ENCODE measurements around the gene AURKAIP1.

The AURKAIP1 gene

GRCh38 chr1:1381294-1381693 is 6.3 kb upstream of the AURKAIP1 start:
- Histone ChIP-seq H3K9ac (ENCODE audit: low read depth, low read length) (no peak overlapping the region), H3K9me3 (ENCODE audit: control insufficient read depth, insufficient read depth, low read length) (no peaks in the 10 kb centered on the region), H3K27me3 (ENCODE audit: control insufficient read depth, insufficient read depth, low read length) (no peaks in the 10 kb centered on the region), H3K4me1 (ENCODE audit: control insufficient read depth, insufficient read depth, low read length) (no peaks in the 10 kb centered on the region), H3K4me3 (ENCODE audit: low read depth, low read length) (no peak overlapping the region), H3K36me3 (ENCODE audit: control insufficient read depth, insufficient read depth, low read length) (peaks cover 11% of the 10 kb centered on the region), H3K27ac (ENCODE audit: low read depth, low read length) (no peak overlapping the region)

- Histone ChIP-seq H3K4me1 (ENCODE audit: control insufficient read depth, insufficient read depth, low read length) (no peaks in the 10 kb centered on the region), H3K9me3 (ENCODE audit: control insufficient read depth, insufficient read depth, low read length) (no peaks in the 10 kb centered on the region), H3K4me3 (ENCODE audit: low read depth, low read length) (no peak overlapping the region), H3K9ac (ENCODE audit: low read depth, low read length) (no peak overlapping the region), H3K27me3 (ENCODE audit: control insufficient read depth, insufficient read depth, low read length) (no peaks in the 10 kb centered on the region), H3K27ac (ENCODE audit: low read depth, low read length) (no peak overlapping the region), H3K36me3 (ENCODE audit: control insufficient read depth, insufficient read depth, low read length) (peaks cover 7% of the 10 kb centered on the region)
Observed at GRCh38 chr1:1380860-1381259, 5.9 kb upstream of the AURKAIP1 start.

- no peaks in the 10 kb centered on the region for H3K9me3 ChIP-seq (ENCODE audit: control insufficient read depth, insufficient read depth, low read length)
- H3K27ac ChIP-seq (ENCODE audit: low read depth, low read length): no peak overlapping the region
- no peaks in the 10 kb centered on the region for H3K27me3 ChIP-seq (ENCODE audit: control insufficient read depth, insufficient read depth, low read length)
- no peak overlapping the region for H3K4me3 ChIP-seq (ENCODE audit: low read depth, low read length)
- H3K36me3 ChIP-seq (ENCODE audit: control insufficient read depth, insufficient read depth, low read length): peaks cover 10% of the 10 kb centered on the region
- no peak overlapping the region for H3K9ac ChIP-seq (ENCODE audit: low read depth, low read length)
- 0 out of 2 replicates have a peak, but pooled peaks cover 6% of the 10 kb centered on the region for H3K4me1 ChIP-seq (ENCODE audit: control insufficient read depth, insufficient read depth, low read length)
Observed at GRCh38 chr1:1377540-1378205, 2.7 kb upstream of the AURKAIP1 start.

GRCh38 chr1:1376551-1377226 is 1.7 kb upstream of the AURKAIP1 start:
- peak overlapping the region; percentile 85 for H3K27ac ChIP-seq (ENCODE audit: low read depth, low read length)
- 0 out of 2 replicates have a peak, but pooled peaks cover 6% of the 10 kb centered on the region for H3K4me1 ChIP-seq (ENCODE audit: control insufficient read depth, insufficient read depth, low read length)
- peaks cover 10% of the 10 kb centered on the region for H3K36me3 ChIP-seq (ENCODE audit: control insufficient read depth, insufficient read depth, low read length)
- H3K9ac ChIP-seq (ENCODE audit: low read depth, low read length): no peak overlapping the region
- no peak overlapping the region for H3K4me3 ChIP-seq (ENCODE audit: low read depth, low read length)
- no peaks in the 10 kb centered on the region for H3K9me3 ChIP-seq (ENCODE audit: control insufficient read depth, insufficient read depth, low read length)
- no peaks in the 10 kb centered on the region for H3K27me3 ChIP-seq (ENCODE audit: control insufficient read depth, insufficient read depth, low read length)

- H3K27ac ChIP-seq (ENCODE audit: low read depth, low read length): peak overlapping the region; percentile 85
- H3K36me3 ChIP-seq (ENCODE audit: control insufficient read depth, insufficient read depth, low read length): peaks cover 10% of the 10 kb centered on the region
- 0 out of 2 replicates have a peak, but pooled peaks cover 6% of the 10 kb centered on the region for H3K4me1 ChIP-seq (ENCODE audit: control insufficient read depth, insufficient read depth, low read length)
- peak overlapping the region; percentile 74 for H3K9ac ChIP-seq (ENCODE audit: low read depth, low read length)
- H3K27me3 ChIP-seq (ENCODE audit: control insufficient read depth, insufficient read depth, low read length): no peaks in the 10 kb centered on the region
- H3K9me3 ChIP-seq (ENCODE audit: control insufficient read depth, insufficient read depth, low read length): no peaks in the 10 kb centered on the region
- H3K4me3 ChIP-seq (ENCODE audit: low read depth, low read length): peak overlapping the region; percentile 84
Observed at GRCh38 chr1:1374589-1374928, 448 bp downstream of the AURKAIP1 start.

GRCh38 chr1:1373815-1374588 is 1.0 kb downstream of the AURKAIP1 start:
- H3K4me3 ChIP-seq (ENCODE audit: low read depth, low read length): peak overlapping the region; percentile 84
- no peaks in the 10 kb centered on the region for H3K27me3 ChIP-seq (ENCODE audit: control insufficient read depth, insufficient read depth, low read length)
- 0 out of 2 replicates have a peak, but pooled peaks cover 6% of the 10 kb centered on the region for H3K4me1 ChIP-seq (ENCODE audit: control insufficient read depth, insufficient read depth, low read length)
- H3K9ac ChIP-seq (ENCODE audit: low read depth, low read length): peak overlapping the region; percentile 74; the same call in 1 of the 2 replicates
- H3K9me3 ChIP-seq (ENCODE audit: control insufficient read depth, insufficient read depth, low read length): no peaks in the 10 kb centered on the region
- H3K36me3 ChIP-seq (ENCODE audit: control insufficient read depth, insufficient read depth, low read length): peaks cover 10% of the 10 kb centered on the region
- H3K27ac ChIP-seq (ENCODE audit: low read depth, low read length): no peak overlapping the region

- H3K9ac ChIP-seq (ENCODE audit: low read depth, low read length): no peak overlapping the region
- H3K27ac ChIP-seq (ENCODE audit: low read depth, low read length): no peak overlapping the region
- no peaks in the 10 kb centered on the region for H3K9me3 ChIP-seq (ENCODE audit: control insufficient read depth, insufficient read depth, low read length)
Observed at GRCh38 chr1:1373051-1373814, 1.8 kb downstream of the AURKAIP1 start.

GRCh38 chr1:1371746-1372711 is 3.0 kb downstream of the AURKAIP1 start:
- Histone ChIP-seq H3K27ac (ENCODE audit: low read depth, low read length) (peak overlapping the region; percentile 21), H3K4me1 (ENCODE audit: control insufficient read depth, insufficient read depth, low read length) (0 out of 2 replicates have a peak, but pooled peaks cover 6% of the 10 kb centered on the region), H3K9me3 (ENCODE audit: control insufficient read depth, insufficient read depth, low read length) (peaks cover 4% of the 10 kb centered on the region), H3K27me3 (ENCODE audit: control insufficient read depth, insufficient read depth, low read length) (no peaks in the 10 kb centered on the region), H3K9ac (ENCODE audit: low read depth, low read length) (no peak overlapping the region; the same call in 1 of the 2 replicates), H3K36me3 (ENCODE audit: control insufficient read depth, insufficient read depth, low read length) (peaks cover 10% of the 10 kb centered on the region), H3K4me3 (ENCODE audit: low read depth, low read length) (no peak overlapping the region)

More at GRCh38 chr1:1373051-1373814, 1.8 kb downstream of the AURKAIP1 start:
- H3K4me3 ChIP-seq (ENCODE audit: low read depth, low read length): peak overlapping the region; percentile 14
- peaks cover 10% of the 10 kb centered on the region for H3K36me3 ChIP-seq (ENCODE audit: control insufficient read depth, insufficient read depth, low read length)
- H3K27me3 ChIP-seq (ENCODE audit: control insufficient read depth, insufficient read depth, low read length): no peaks in the 10 kb centered on the region
- 0 out of 2 replicates have a peak, but pooled peaks cover 6% of the 10 kb centered on the region for H3K4me1 ChIP-seq (ENCODE audit: control insufficient read depth, insufficient read depth, low read length)

- Histone ChIP-seq H3K9ac (ENCODE audit: low read depth, low read length) (no peak overlapping the region), H3K9me3 (ENCODE audit: control insufficient read depth, insufficient read depth, low read length) (peaks cover 11% of the 10 kb centered on the region), H3K4me3 (ENCODE audit: low read depth, low read length) (no peak overlapping the region), H3K27me3 (ENCODE audit: control insufficient read depth, insufficient read depth, low read length) (no peaks in the 10 kb centered on the region), H3K27ac (ENCODE audit: low read depth, low read length) (no peak overlapping the region), H3K4me1 (ENCODE audit: control insufficient read depth, insufficient read depth, low read length) (0 out of 2 replicates have a peak, but pooled peaks cover 6% of the 10 kb centered on the region), H3K36me3 (ENCODE audit: control insufficient read depth, insufficient read depth, low read length) (peaks cover 10% of the 10 kb centered on the region)
Observed at GRCh38 chr1:1371364-1371745, 3.7 kb downstream of the AURKAIP1 start.

All from HUES48 (cell line).